HG03175 (cell line): Measurements from ENCODE around the gene EIF2B4.
"Not testable (repeated sequence)": the region's sequence is repeated elsewhere in the genome, so short reads cannot be mapped to it uniquely, and the experiment has no call there.

Experiments
- ATAC-seq: cut with Tn5 transposase; IDR thresholded peaks from one replicate; pipeline ENCODE4 v1.9.1; 2021; ENCODE audit warnings: mild to moderate bottlenecking, moderate library complexity; ENCODE audit not compliant: unreplicated experiment

EIF2B4 gene

DNA sequence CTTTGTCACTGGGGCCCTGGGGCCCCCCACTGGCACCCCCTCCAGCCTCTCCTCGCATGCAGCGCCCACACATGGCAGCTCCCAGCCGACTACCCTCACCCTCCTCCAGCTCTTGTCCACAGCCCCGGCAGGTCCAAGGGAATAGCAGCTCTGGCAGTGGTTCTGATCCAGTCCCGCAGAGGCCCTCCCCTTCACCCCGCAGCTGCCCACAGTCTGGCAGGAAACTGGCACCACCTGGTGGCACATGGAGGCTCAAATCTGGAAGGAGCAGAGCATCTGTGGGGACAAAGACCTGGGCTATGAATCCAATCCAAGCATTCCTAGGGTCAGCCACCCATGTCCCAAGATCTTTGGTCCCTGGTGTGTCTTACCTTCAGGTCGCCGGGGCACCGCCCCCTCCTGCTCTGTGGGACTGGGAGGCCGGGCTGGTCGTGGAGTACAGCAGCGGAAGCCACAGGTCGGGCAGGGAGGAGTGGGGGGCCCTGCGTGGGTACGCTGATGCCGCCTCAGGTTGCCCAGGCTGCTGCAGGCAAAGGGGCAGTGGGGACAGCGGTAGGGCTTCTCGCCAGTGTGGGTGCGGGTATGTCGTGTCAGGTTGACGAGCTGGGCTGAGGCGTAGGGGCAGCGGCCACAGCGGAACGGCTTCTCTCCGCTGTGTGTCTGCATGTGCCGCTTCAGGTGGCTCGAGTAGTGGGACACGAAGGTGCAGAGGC is 8.1 kb upstream of the EIF2B4 start:
- no peak for ATAC-seq

DNA sequence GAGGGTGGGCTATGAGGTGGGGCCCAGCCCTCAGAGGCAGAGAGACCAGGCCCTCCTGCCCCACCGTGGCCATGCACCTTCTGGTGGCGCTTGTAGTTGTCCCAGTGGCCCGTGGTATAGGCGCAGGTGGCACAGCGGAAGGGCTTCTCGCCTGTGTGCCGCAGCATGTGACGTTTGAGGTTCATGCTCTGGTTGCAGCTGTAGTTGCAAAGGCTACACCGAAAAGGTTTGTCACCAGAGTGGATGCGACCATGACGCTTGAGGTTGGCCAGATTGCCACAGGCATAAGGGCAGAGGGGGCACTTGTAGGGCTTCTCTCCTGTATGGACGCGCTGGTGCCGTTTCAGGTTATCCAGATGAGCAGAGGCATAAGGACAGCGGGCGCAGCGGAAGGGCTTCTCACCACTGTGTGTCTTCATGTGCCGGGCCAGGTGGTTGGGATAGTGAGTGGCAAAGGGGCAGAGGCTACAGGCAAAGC is 7.5 kb upstream of the EIF2B4 start:
- no peak for ATAC-seq

DNA sequence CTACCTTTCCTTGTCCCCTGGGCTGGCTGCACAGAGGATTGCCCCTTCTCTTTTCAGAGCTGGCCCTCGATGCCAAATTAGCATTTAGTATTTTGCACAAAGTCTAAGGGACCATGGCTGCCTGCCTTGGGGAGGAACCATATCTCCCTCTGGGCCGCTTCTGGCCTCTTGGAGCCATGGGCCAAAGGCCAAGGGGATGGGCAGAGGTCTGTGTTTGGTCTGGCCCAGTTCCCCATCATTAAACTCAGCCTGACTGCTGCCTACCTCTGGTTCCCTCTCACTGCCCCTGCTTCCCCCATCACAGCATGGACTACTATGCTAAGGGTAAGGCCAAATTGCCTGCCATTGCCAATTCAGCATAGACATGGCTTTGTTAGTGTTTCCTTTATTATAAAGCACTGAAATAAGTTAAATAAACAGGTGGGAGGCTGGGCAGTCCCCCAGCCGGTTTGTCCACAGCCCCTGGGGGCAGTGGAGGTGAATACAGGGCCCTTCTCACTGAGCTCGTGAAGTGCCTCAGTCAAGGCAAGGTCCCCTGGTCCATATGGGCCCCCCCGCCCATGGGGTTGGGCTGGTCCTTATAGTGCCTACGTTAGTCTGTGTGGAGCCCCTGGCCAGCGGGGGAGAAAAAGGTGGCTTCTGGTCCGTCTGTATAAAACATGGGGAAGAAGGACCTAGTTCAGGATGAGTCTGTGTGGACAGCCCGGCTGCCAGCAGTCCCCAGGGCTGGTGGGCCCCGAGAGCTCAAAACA is 6.9 kb upstream of the EIF2B4 start:
- ATAC-seq = no peak

DNA sequence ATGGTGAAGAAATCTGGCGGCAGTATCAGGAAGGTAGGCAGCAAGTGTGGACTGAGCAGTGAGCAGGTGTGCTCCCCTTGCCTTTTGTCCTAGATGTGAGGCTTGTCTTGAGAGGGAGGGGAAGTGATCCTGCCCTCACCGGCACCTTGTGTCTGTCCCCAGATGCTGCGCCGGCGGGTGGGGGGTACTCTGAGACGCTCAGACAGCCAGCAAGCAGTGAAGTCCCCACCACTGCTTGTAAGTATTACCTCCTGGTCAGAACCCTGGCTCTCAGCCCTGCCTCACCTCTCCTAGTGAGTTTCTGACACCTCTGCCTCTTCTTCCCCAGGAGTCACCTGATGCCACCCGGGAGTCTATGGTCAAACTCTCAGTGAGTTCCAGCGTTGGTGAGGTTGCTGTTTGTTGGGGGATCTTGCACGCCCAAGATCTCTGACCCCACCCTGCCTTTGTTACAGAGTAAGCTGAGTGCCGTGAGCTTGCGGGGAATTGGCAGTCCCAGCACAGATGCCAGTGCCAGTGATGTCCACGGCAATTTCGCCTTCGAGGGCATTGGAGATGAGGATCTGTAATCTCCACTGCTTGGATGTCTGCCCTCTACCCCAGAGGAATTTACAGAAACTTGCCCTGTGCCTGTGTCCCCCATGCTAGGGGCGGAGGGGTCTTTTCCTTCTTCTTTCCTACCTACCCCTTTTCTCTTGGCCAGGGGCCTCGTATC is 6.2 kb upstream of the EIF2B4 start:
- no peak for ATAC-seq

DNA sequence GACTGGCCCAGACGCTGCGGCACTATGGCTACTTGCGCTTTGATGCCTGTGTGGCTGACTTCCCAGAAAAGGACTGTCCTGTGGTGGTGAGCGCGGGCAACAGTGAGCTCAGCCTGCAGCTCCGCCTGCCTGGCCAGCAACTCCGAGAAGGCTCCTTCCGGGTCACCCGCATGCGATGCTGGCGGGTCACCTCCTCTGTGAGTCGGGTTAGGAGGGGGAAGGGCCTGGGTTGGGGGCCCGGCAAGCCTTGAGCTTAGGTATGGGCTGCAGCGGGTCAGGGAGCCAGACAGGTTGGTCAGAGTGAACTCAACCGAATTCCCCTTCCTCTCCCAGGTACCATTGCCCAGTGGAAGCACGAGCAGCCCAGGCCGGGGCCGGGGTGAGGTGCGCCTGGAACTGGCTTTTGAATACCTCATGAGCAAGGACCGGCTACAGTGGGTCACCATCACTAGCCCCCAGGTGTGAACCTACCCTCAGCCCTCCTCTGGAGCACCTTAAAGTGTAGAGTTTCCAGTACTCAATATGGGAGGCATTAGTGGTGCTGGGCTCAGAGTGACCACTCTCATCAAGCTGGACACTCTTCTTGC is 5.5 kb upstream of the EIF2B4 start:
- ATAC-seq = no peak

DNA sequence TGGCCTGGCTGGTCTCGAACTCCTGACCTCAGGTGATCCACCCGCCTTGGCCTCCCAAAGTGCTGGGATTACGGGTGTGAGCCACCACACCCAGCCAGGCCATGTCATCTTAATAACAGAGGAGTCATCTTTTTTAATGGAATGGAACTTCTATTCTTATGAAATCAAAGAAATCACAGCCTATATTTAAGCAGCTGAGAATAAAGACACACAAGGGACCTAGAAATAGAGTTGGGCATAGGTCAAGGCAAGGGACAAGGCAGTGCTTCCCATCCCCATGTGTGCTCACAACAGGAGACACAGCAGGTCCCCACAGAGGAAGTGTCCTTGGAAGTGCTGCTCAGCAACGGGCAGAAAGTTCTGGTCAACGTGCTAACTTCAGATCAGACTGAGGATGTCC is 3.4 kb upstream of the EIF2B4 start:
- no peak for ATAC-seq

DNA sequence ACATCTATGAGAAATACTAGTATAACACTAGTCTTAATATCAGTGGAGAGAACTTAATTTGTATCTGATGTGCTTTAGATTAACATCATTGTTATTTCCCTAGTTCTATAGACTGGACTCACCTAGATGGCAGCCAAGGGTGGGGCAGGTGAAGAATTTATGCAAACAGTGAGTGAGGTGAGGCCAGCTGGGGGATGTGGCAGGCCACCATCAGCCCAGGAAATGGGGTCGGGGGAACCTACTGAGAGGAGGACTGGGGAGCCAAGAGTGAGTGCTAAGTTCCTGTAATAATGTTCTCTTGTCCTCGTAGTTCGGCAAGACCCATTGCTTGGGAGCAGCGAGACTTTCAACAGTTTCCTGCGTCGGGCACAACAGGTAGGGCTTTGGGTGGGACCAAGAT is 2.8 kb upstream of the EIF2B4 start:
- ATAC-seq = no peak

DNA sequence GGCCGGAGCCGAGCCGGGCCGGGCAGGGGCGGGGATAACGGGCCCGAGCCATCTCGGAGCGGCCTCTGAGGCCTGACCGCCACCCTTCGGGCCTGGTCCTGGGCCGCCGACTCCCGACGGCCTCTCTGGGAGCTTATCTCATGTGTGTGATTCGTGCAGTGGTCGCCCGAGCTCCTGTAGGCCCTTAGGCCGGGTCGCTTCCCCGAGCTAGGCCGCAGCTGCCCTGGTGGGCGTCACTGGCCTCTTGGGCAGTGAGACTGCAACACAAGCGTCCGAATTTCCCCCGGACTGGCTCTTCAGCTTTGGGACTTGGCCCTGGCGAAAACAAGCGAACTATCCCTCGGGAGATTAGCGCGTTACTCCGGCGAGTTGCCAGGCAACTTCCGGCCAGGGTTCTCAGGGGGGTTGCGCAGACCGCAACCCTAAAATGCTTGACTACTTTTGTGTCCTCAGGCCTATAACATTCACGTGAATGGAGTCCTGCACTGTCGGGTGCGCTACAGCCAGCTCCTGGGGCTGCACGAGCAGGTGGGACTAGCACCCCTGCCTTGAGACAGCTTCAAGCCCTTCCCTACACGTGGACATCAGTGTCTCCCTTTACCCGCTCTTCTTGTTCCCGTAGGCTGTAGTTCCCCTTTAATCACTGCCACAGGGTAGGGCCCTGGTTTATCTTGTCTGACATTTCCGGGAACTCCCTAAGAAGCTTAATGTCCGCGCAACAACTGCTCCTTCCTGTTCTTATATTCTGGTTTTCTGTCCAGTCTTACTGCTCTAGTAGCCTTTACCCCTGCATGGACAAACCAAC is 880 bp upstream of the EIF2B4 start:
- peak; percentile 35 for ATAC-seq

DNA sequence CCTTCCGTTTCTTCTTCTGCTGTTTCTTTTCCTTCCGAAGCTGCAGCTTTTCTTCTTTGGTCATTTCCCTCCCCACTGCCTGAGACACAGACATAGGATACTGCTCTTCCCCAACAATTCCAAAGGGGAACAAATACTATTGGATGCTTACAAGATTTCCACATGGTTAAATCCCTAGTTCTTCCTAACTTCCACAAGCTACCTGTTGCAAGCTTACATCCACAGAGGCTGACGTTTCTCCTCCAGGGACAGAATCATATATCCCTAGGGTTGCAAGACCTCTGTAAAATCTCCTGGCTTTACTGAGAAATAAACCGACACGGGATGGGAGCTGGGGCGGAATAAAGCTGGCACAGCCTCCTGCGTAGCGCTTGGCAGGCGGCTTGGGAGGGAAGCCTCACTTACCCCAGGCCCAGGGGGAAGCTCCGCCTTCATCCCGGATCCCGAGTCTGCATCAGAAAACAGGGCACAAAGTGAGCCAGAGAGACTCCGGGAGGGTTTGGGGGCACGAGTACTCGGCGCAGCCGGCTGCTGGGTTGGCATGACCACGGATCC is 590 bp downstream of the EIF2B4 start:
- ATAC-seq = no peak

DNA sequence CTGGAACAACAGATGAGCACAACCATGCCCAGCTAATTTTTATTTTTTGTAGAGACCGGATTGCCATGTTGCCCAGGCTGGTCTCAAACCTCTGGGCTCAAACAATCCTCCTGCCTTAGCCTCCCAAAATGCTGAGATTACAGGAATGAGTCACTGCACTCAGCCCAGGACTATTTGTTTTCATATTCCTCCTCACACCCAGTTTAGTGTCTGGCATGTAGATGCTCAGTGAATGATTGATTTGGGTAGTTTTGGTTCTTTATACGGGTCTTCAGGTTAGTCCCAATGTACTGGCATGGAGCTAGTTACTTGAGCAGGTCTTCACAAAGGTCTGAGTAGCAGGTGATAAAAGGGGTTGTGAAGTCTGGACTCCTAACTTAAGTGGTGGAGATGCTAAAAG is 6.2 kb downstream of the EIF2B4 start:
- no peak for ATAC-seq

DNA sequence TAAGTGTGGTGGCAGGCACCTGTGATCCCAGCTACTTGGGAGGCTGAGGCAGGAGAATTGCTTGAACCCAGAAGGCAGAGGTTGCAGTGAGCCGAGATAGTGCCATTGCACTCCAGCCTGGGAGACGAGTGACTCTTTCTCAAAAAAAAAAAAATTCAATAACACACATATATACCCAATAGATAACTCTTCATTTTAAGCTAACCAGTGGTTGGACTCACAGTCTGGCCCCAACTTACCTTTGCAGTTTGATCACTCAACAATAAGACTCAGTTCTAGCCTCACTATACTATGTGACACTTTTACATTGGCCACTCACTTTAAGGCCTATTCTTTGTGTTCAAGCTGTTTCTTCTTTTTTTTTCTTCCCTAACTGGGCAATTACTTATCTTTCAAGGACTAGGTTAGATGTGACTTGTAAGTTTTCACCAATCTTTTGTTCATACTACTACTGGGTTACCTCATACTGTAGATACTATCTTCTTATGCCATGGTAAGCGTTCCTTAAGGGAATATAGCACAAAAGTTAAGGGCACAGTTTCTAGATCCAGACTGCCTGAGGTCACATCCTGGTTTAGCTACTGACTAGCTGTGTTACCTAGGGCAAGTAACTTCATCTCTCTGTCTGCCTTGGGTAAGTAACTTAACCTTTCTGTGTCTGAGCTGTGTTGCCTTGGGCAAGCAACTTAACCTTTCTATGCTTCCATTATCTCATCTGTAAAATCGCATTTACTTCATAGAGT is 7.3 kb downstream of the EIF2B4 start:
- ATAC-seq = no peak

DNA sequence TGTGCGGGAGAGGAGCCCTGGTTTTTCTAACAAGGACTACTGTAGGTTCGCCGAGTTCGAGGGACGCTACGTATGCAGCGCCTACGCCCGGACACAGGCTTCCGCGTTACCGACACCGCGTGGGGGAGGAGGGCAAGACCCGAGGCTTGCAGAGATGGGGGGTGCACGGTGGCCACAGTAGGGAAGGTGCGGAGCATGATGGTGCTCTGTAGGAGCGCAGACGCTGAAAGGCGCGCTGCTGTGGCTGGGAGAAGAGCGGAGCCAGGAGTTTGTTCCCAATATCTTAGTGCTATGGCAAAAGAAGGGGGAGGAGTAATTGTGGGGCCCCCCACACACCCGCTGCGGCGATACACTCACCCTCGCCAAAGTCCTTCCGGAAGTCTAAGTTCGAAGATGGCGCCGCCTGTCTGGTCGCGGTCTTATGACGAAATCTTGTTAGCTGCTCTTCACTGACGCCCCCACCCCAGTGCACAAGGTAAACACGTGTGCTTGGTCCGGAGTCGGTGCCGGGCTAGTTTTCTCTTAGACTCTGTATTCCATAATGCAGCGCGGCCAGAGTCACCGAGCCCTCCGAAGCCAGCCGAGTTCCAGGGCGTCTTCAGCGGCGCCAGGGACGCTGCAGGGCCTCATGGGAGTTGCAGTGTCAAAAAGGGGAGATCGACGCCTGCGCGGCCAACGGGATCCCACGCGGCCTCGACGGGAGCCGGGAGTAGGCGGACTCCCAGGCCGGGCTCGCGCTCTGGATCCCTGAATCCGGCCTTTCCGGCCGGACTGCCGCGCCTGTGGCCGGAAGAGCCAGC is 13.6 kb downstream of the EIF2B4 start, which contains the start of gene GTF3C2:
Gene GTF3C2, minus strand, starts transcription at position 383 of the 800 bp plus-strand sequence. CDS start 13,210 bp downstream, outside the sequence.
- peak; percentile 85 for ATAC-seq

DNA sequence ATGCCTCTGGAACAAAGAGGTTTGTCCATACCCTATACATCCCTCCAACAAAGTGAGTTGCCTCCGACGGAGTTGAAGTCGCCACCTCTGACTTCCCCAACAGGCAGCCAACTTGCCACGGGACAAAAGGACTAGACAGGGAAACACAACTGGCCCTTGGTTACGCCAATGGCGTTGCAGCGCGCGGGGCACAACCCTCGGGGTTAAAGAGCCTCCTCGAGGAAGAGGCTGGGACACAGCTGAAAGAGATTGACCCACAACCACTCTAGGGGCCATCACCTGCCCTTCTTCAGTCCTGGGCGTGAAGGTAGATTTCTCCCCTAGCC is 14.1 kb downstream of the EIF2B4 start:
- ATAC-seq = peak; percentile 39

DNA sequence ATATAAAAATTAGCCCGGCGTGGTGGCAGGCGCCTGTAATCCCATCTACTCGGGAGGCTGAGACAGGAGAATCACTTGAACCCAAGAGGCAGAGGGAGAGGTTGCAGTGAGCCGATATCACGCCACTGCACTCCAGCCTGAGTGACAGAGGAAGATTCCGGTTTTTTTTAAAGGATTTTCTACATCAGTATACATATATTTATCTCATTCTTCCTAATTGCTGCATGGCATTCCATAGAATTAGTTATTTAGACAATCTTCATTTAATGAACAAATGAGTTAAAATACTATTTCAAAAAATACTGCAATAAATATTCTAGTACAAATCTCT is 15.6 kb downstream of the EIF2B4 start:
- ATAC-seq = no peak

DNA sequence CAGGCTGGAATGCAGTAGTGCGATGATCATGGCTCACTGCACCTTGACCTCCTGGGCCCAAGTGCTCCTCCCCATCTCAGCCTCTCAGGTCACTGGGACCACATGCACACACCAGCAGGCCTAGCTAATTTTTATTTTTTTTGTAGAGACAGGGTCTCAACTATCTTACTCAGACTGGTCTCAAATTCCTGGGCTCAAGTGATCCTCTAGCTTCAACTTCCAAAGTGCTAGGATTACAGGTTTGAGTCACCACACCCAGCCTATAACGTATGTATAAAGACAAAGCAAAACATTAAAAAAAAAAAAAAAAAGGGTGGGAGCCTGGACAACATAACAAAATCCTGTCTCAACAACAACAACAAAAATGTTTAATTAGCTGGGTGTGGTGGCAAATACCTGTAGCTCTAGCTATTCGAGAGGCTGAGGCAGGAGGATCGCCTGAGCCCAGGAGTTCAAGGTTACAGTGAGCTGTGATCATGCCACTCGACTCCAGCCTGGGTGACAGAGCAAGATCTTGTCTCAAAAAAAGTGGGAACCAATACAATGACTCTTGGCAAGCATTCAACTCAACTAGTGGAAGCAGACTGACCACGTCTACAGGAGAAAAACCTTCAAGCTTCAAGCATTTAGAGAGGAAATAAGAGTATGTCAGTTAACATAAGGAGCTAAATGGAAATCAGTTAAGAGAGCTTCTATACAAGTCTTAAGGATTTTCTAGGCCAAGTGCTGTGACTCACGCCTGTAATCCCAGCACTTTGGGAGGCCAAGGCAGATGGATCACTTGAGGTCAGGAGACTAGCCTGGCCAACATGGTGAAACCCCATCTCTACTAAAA is 16.2 kb downstream of the EIF2B4 start:
- no peak for ATAC-seq

DNA sequence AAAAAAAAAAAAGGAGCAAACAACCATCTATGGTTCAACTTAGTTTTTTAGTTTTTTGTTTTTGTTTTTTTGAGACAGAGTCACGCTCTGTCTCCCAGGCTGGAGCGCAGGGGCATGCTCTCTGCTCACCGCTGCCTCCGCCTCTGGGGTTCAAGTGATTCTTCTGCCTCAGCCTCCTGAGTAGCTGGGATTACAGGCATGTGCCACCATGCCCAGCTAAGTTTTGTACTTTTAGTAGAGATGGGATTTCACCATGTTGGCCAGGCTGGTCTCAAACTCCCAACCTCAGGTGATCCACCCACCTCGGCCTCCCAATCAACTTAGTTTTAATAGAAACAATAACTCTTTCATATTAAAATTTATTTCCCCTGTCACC is 16.8 kb downstream of the EIF2B4 start:
- not testable (repeated sequence) for ATAC-seq

DNA sequence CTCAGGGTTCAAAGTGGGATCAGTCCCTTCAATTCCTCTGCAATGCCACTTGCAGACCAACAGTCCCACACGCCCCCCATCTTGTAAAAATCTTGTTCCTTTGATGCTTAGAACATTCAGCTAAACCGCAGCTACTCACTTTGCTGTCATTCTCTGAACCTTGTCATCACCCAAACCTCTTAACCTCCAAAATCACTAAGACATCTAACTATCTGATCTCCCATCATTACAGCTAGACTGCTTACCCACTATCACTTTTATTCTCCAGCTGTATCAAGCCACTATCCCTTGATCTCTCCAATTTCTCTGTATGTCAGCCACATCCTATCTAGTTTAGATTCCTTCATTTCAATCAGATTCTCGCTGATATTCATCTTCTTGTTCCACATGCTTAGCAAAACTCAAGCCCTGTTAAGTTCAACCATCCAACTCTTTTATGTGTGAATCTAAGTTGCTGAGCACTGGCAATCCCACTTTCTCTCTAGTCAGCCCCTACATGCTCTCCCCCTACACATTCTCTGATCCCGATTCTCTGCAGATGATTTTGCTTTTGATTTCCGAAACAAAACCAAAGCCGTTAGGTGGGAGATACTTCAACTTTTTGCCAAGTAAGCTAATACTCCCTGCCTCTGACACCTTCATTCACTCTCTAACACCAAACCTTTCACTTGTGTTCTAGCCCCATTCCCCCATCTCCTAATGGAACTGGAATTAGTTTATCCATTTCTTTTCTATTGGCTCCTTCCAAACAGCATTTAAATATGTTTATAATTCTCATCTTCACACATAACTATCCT is 18.1 kb downstream of the EIF2B4 start:
- no peak for ATAC-seq
